Measurements from ENCODE around the gene KHK.

- no peak for TF ChIP-seq POLR2AphosphoS5 (IDR thresholded peaks at IDR 0.05)
- TF ChIP-seq, protein P1, sequence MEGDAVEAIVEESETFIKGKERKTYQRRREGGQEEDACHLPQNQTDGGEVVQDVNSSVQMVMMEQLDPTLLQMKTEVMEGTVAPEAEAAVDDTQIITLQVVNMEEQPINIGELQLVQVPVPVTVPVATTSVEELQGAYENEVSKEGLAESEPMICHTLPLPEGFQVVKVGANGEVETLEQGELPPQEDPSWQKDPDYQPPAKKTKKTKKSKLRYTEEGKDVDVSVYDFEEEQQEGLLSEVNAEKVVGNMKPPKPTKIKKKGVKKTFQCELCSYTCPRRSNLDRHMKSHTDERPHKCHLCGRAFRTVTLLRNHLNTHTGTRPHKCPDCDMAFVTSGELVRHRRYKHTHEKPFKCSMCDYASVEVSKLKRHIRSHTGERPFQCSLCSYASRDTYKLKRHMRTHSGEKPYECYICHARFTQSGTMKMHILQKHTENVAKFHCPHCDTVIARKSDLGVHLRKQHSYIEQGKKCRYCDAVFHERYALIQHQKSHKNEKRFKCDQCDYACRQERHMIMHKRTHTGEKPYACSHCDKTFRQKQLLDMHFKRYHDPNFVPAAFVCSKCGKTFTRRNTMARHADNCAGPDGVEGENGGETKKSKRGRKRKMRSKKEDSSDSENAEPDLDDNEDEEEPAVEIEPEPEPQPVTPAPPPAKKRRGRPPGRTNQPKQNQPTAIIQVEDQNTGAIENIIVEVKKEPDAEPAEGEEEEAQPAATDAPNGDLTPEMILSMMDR (IDR thresholded peaks at IDR 0.05) = no peak
- no peak for TF ChIP-seq POLR2A (IDR thresholded peaks at IDR 0.05)
Measured at GRCh38 chr2:27080603-27080936, 6.0 kb upstream of the KHK start.

Data from suprapubic skin (tissue), 4 donors.